ENCODE results near the gene AFP.

GRCh38 chr4:73405138-73405537 lies 30.9 kb upstream of the AFP start:
- TF ChIP-seq NRF1 (conservative IDR thresholded peaks at IDR 0.05; ENCODE audit: low read depth, low read length) (no peak), RCOR1 (conservative IDR thresholded peaks at IDR 0.05; ENCODE audit: low read depth, low read length) (no peak), HDAC6 (IDR thresholded peaks at IDR 0.05; ENCODE audit: unreplicated experiment) (no peak), JUND (IDR thresholded peaks at IDR 0.05; ENCODE audit: low read depth, low read length) (no peak), ATF2 (IDR thresholded peaks at IDR 0.05; ENCODE audit: low read length) (no peak), NR2C2 (IDR thresholded peaks at IDR 0.05; ENCODE audit: borderline replicate concordance, control insufficient read depth, insufficient read length, low read depth) (no peak), POLR2A (IDR thresholded peaks at IDR 0.05; ENCODE audit: low read depth, low read length) (no peak), SMAD1 (IDR thresholded peaks at IDR 0.05; ENCODE audit: low read depth, partially characterized antibody) (no peak), TCF12 (IDR thresholded peaks at IDR 0.05; ENCODE audit: low read depth, low read length) (no peak)
- TF ChIP-seq, protein P1, sequence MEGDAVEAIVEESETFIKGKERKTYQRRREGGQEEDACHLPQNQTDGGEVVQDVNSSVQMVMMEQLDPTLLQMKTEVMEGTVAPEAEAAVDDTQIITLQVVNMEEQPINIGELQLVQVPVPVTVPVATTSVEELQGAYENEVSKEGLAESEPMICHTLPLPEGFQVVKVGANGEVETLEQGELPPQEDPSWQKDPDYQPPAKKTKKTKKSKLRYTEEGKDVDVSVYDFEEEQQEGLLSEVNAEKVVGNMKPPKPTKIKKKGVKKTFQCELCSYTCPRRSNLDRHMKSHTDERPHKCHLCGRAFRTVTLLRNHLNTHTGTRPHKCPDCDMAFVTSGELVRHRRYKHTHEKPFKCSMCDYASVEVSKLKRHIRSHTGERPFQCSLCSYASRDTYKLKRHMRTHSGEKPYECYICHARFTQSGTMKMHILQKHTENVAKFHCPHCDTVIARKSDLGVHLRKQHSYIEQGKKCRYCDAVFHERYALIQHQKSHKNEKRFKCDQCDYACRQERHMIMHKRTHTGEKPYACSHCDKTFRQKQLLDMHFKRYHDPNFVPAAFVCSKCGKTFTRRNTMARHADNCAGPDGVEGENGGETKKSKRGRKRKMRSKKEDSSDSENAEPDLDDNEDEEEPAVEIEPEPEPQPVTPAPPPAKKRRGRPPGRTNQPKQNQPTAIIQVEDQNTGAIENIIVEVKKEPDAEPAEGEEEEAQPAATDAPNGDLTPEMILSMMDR (IDR thresholded peaks at IDR 0.05 in 2 of 3, conservative IDR thresholded peaks at IDR 0.05 in 1 of 3; ENCODE audit: control insufficient read depth in 2 of 3, extremely low read depth in 1 of 3, insufficient read depth in 1 of 3, low read depth in 3 of 3, low read length in 3 of 3) = no peak
